SU-DHL-6 (cell line): ENCODE data around the gene MAP2.
"Not testable (repeated sequence)": the region's sequence is repeated elsewhere in the genome, so short reads cannot be mapped to it uniquely, and the experiment has no call there.

ENCODE experiments used
- H2AFZ ChIP-seq: fragments of 200-600 bp; sonication (generic); 2 replicates; pipeline ENCODE4 v1.6.1; 2014; ENCODE audit warnings: low read depth, mild to moderate bottlenecking, moderate library complexity, mixed read lengths, antibody characterized with exemption, low read length; ENCODE audit not compliant: severe bottlenecking
- H3F3A ChIP-seq: fragments of 200-600 bp; shearing (Covaris generic); 2 replicates; pipeline ENCODE4 v1.6.0; 2016; ENCODE audit warnings: antibody characterized with exemption, mild to moderate bottlenecking; ENCODE audit not compliant: insufficient read depth
- H3K27ac ChIP-seq: fragments of 200-600 bp; sonication (generic); 2 replicates; pipeline ENCODE4 v1.5.1; 2016; ENCODE audit warnings: low read depth, mild to moderate bottlenecking, low read length, moderate library complexity, mixed read lengths
- H3K27me3 ChIP-seq: fragments of 200-600 bp; sonication (generic), shearing (Covaris generic); 2 replicates; pipeline ENCODE4 v1.6.0; 2014; ENCODE audit warnings: mild to moderate bottlenecking, low read length
- H3K36me3 ChIP-seq: fragments of 200-600 bp; sonication (generic); 2 replicates; pipeline ENCODE4 v1.6.1; 2014; ENCODE audit warnings: mild to moderate bottlenecking, low read length, mixed read lengths
- H3K4me2 ChIP-seq: fragments of 300-600, 200-600 bp; shearing (Covaris generic), sonication (generic); 2 replicates; pipeline ENCODE4 v1.6.0; 2014; ENCODE audit warnings: low read length, low read depth, mild to moderate bottlenecking; ENCODE audit not compliant: poor library complexity, severe bottlenecking
- H3K4me3 ChIP-seq: fragments of 200-600 bp; sonication (generic); 2 replicates; pipeline ENCODE4 v1.5.1; 2014; ENCODE audit warnings: antibody characterized with exemption, low read length, mild to moderate bottlenecking, mixed read lengths; ENCODE audit not compliant: insufficient read depth, poor library complexity, severe bottlenecking
- H3K79me2 ChIP-seq: fragments of 200-600 bp; sonication (generic); 2 replicates; pipeline ENCODE4 v1.6.1; 2014; ENCODE audit warnings: mild to moderate bottlenecking, low read length, moderate library complexity; ENCODE audit not compliant: insufficient read depth
- H3K9ac ChIP-seq: fragments of 200-600 bp; sonication (generic); 2 replicates; pipeline ENCODE4 v1.7.0; 2014; ENCODE audit warnings: mild to moderate bottlenecking, low read length
- H3K9me2 ChIP-seq: fragments of 200-600 bp; sonication (generic); replicated peaks from 2 replicates; pipeline ENCODE4 v1.6.1; 2014; ENCODE audit warnings: low read length; ENCODE audit not compliant: insufficient read depth
- H3K9me3 ChIP-seq: fragments of 200-600 bp; sonication (generic); 2 replicates; pipeline ENCODE4 v1.6.1; 2014; ENCODE audit warnings: low read length, mixed read lengths; ENCODE audit not compliant: insufficient read depth
- H4K20me1 ChIP-seq: fragments of 200-600 bp; sonication (generic); 2 replicates; pipeline ENCODE4 v1.6.1; 2014; ENCODE audit warnings: low read depth, mild to moderate bottlenecking, antibody characterized with exemption, low read length, moderate library complexity, mixed read lengths
- EZH2phosphoT487 ChIP-seq: fragments of 200-600 bp; sonication (generic), shearing (Covaris generic); conservative IDR thresholded peaks from 2 replicates; pipeline ENCODE4 v1.6.1; 2018; ENCODE audit warnings: mild to moderate bottlenecking, antibody characterized with exemption, low read length, moderate library complexity, mixed read lengths
- TF ChIP-seq, protein P1 (sequence below): fragments of 200-600 bp; sonication (generic); IDR thresholded peaks from one replicate; pipeline ENCODE4 v1.5.1; 2017; ENCODE audit warnings: antibody characterized with exemption, mild to moderate bottlenecking, low read length, moderate library complexity; ENCODE audit not compliant: insufficient read depth, poor library complexity, severe bottlenecking

Gene MAP2

DNA sequence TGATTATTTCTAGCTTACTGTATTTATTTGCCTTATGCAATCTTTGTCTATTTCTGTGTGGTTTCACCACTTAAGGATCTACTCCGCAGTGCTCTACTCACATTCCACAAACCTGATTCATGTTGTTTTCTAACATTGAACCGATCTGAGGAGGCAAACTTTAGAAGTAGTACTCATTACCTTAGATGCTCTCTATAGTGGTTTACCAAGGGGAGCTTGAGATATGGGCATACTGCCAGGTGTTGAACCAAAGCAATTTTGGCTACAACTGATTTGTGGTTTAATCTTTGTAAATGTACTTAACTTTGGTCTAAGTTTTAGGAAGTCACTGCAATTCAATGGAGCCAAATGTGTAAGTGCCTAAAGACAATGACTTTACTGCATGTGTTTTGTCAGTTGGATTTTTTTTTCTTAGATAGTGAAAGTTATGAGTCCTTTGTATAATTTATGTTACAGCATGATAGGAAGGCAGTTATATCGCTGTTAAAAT lies 50.1 kb downstream of the MAP2 start:
- Histone ChIP-seq H3K79me2 (no peaks in the 10 kb centered on the region), H3K9ac (no peak overlapping the region), H2AFZ (no peak overlapping the region), H4K20me1 (no peaks in the 10 kb centered on the region), H3K36me3 (no peaks in the 10 kb centered on the region), H3K27ac (no peak overlapping the region), H3K9me3 (no peaks in the 10 kb centered on the region), H3F3A (no peaks in the 10 kb centered on the region), H3K4me3 (no peak overlapping the region), H3K27me3 (no peaks in the 10 kb centered on the region), H3K4me2 (no peak overlapping the region), H3K9me2 (no peaks in the 10 kb centered on the region)
- TF ChIP-seq, protein P1, sequence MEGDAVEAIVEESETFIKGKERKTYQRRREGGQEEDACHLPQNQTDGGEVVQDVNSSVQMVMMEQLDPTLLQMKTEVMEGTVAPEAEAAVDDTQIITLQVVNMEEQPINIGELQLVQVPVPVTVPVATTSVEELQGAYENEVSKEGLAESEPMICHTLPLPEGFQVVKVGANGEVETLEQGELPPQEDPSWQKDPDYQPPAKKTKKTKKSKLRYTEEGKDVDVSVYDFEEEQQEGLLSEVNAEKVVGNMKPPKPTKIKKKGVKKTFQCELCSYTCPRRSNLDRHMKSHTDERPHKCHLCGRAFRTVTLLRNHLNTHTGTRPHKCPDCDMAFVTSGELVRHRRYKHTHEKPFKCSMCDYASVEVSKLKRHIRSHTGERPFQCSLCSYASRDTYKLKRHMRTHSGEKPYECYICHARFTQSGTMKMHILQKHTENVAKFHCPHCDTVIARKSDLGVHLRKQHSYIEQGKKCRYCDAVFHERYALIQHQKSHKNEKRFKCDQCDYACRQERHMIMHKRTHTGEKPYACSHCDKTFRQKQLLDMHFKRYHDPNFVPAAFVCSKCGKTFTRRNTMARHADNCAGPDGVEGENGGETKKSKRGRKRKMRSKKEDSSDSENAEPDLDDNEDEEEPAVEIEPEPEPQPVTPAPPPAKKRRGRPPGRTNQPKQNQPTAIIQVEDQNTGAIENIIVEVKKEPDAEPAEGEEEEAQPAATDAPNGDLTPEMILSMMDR, result no peak
- no peak for TF ChIP-seq EZH2phosphoT487

DNA sequence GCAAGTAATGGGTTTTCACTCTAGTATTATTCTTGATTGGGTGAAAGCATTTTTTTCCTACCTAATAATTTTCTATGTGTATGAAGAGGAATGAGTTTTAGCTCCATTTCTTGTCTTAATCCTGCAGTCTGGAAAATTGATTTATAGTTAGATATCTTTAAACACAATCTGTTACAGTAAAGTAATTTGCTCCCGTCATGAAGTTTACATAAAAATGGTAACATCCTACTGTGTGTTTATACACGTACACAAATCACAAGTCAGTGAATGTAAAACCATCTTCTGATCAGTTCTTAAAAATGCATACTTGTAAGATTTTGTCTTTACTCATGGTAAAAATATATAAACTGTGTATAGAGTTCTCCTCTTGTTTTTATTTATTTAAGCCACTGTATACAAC lies 51.1 kb downstream of the MAP2 start:
- no peak overlapping the region for H2AFZ ChIP-seq
- no peaks in the 10 kb centered on the region for H3K36me3 ChIP-seq
- no peaks in the 10 kb centered on the region for H3K9me3 ChIP-seq
- H3K4me3 ChIP-seq, result no peak overlapping the region
- no peaks in the 10 kb centered on the region for H3K27me3 ChIP-seq
- H4K20me1 ChIP-seq, result no peaks in the 10 kb centered on the region
- H3K9me2 ChIP-seq, result no peaks in the 10 kb centered on the region
- no peaks in the 10 kb centered on the region for H3F3A ChIP-seq
- H3K27ac ChIP-seq, result no peak overlapping the region
- H3K9ac ChIP-seq, result no peak overlapping the region
- H3K79me2 ChIP-seq, result no peaks in the 10 kb centered on the region
- no peak for TF ChIP-seq EZH2phosphoT487
- TF ChIP-seq, protein P1, result no peak
- no peak overlapping the region for H3K4me2 ChIP-seq

DNA sequence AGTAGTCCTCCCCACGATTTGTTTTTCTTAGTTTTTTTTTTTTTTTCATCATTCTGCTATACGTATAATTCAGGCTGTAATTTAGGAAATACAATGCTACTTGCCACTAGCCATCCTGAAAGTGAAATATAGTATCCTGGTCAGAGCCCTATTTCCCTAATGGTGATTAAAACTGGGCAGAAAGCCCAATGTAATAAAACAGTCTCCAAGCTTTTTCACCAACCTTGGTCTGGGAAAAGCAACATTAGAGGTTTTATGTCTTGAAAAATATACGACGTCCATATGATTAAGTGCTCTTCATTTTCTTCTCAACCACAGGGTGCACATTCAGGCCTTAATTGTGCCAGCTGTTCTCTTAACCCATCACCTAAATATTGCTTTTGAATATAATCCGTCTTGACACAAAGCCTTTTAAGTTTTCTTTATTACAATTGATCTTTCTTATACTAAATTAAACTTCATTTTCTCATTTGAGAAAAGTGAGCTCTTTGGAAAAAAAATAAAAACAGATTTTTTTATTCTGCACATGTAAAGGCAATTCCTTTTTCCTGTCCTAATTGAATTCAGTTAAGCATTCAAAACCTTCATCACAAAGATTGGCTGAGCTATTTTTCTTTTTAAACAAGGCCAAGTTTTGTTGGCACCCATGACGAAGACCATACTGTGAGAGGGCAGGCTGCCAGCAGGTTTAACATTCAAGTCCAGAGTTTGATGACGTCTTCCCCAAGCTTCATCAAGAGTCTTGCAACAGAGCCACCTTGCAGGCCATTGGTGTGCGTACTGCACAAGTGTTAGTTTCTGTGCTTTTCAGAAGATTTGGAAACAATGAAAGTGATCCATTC lies 52.7 kb downstream of the MAP2 start:
- H3K9me3 ChIP-seq, result no peaks in the 10 kb centered on the region
- H3F3A ChIP-seq, result no peaks in the 10 kb centered on the region
- H3K9me2 ChIP-seq, result no peaks in the 10 kb centered on the region
- no peak overlapping the region for H3K27ac ChIP-seq
- H3K9ac ChIP-seq, result no peak overlapping the region
- no peaks in the 10 kb centered on the region for H4K20me1 ChIP-seq
- no peak overlapping the region for H3K4me2 ChIP-seq
- TF ChIP-seq, protein P1, result no peak
- no peaks in the 10 kb centered on the region for H3K79me2 ChIP-seq
- H2AFZ ChIP-seq, result no peak overlapping the region
- H3K36me3 ChIP-seq, result no peaks in the 10 kb centered on the region
- H3K4me3 ChIP-seq, result no peak overlapping the region
- H3K27me3 ChIP-seq, result no peaks in the 10 kb centered on the region

DNA sequence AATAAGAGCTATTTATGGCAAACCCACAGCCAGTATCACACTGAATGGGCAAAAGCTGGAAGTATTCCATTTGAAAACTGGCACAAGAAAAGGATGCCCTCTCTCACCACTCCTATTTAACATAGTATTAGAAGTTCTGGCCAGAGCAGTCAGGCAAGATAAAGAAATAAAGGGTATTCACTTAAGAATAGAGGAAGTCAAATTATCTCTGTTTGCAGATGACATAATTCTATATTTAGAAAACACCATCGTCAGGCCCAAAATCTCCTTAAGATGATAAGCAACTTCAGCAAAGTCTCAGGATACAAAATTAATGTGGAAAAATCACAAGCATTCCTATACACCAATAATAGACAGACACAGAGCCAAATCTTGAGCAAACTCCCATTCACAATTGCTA lies 68.4 kb downstream of the MAP2 start:
- not testable (repeated sequence) for H3K4me3 ChIP-seq, H3K36me3 ChIP-seq, H3K27ac ChIP-seq, H3K79me2 ChIP-seq, H3K9me3 ChIP-seq, H3K4me2 ChIP-seq, H2AFZ ChIP-seq, H3K27me3 ChIP-seq, H3K9ac ChIP-seq, H3K9me2 ChIP-seq, H3F3A ChIP-seq, H4K20me1 ChIP-seq

DNA sequence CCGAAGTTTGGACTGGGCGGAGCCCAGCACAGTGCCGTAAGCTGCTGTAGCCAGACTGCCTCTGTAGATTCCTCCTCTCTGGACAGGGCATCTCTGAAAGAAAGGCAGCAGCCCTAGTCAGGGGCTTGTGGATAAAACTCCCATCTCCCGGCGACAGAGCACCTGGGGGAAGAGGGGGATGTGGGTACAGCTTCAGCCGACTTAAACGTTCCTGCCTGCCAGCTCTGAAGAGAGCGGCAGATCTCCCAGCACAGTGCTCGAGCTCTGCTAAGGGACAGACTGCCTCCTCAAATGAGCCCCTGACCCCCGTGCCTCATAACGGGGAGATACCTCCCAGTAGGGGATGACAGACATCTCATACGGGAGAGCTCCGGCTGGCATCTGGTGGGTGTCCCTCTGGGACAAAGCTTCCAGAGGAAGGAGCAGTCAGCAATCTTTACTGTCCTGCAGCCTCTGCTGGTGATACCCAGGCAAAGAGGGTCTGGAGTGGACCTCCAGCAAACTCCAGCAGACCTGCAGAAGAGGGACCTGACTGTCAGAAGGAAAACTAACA lies 71.3 kb downstream of the MAP2 start:
- H3K79me2 ChIP-seq, H3K27ac ChIP-seq, H3F3A ChIP-seq, H2AFZ ChIP-seq, H3K9me2 ChIP-seq, H3K4me3 ChIP-seq, H3K4me2 ChIP-seq, H3K27me3 ChIP-seq, H3K9me3 ChIP-seq, H3K36me3 ChIP-seq, H3K9ac ChIP-seq, H4K20me1 ChIP-seq: not testable (repeated sequence)
